GM12801 (cell line): ENCODE results near the gene NDST1.

Experiments used
- CTCF ChIP-seq: IDR thresholded peaks from one replicate; pipeline ENCODE4 v1.5.1; 2011; ENCODE audit warnings: control low read depth; ENCODE audit not compliant: insufficient read length; ENCODE audit errors: extremely low read depth

NDST1 gene

GRCh38 chr5:150507474-150508276 lies at the start of gene NDST1:
Gene NDST1 (plus strand): TSS chr5:150508131. CDS start chr5:150521255, 13,124 bp downstream.
- no peak for TF ChIP-seq CTCF

GRCh38 chr5:150458802-150459557 lies 49.0 kb upstream of the NDST1 start:
- no peak for TF ChIP-seq CTCF

GRCh38 chr5:150460781-150461180 lies 47.1 kb upstream of the NDST1 start:
- no peak for TF ChIP-seq CTCF

- TF ChIP-seq CTCF = no peak
Observed at GRCh38 chr5:150461231-150461630, 46.7 kb upstream of the NDST1 start.

- TF ChIP-seq CTCF = no peak
Observed at GRCh38 chr5:150464554-150465012, 43.3 kb upstream of the NDST1 start.

GRCh38 chr5:150465927-150466326 lies 42.0 kb upstream of the NDST1 start:
- no peak for TF ChIP-seq CTCF

GRCh38 chr5:150468206-150468605 lies 39.7 kb upstream of the NDST1 start:
- no peak for TF ChIP-seq CTCF
